Measurements from ENCODE around the gene CADM1.

Gene CADM1

DNA sequence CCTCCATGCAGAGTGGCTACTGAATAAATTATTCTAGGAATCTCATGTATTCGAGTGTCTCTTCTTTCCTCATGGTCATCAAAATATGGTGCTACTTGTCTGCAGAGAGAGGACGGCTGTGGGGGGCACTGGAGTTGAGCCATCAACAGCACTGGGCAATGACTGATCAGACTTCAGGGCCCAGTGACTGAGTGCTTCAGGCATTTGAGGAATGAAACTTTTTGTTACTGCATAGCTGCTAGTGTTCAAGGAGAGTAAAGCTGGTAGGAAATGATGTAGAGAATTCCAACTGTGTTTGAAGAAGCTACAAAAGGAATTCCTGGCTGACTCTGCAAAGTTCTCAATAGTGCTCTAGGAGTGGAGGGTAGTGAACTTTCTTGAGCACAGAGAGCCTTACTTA is 277.7 kb downstream of the CADM1 start:
- DNase-seq: no peak

- no peak for DNase-seq
These were observed 279.7 kb downstream of the CADM1 start for GRCh38 chr11:115224551-115224950.

GRCh38 chr11:115222863-115223530 is 281.2 kb downstream of the CADM1 start:
- no peak for DNase-seq

- peak; percentile 96 for DNase-seq
These were observed 281.9 kb downstream of the CADM1 start for GRCh38 chr11:115222218-115222862.

DNA sequence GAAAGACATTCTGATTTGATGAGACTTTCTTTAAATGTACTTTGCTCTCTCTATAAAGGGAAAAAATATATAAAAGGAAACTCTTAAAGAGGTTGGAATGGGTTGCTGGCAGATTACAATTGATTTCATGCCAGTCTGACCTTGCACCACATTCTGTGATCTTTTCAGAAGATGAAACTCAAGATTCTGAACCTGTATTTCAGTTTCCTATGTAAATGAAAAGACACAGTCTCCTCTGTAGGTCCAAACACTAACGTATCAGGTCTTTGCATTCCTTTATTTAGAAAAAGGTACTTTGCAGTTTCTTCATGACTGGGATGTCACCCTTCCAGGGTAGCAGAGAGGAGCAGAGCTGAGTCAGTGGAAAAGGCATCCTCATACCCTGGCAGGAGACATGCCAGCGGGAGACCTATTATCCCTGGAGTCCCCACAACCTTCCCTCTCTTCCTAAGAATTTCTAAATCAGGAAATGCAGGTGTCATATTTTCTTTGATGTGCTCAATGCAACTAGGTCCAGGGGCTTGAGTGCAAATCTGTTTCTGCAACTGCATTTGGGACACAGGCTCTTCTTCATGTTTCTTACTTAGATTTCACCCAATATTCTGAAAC is 282.6 kb downstream of the CADM1 start:
- no peak for DNase-seq

DNA sequence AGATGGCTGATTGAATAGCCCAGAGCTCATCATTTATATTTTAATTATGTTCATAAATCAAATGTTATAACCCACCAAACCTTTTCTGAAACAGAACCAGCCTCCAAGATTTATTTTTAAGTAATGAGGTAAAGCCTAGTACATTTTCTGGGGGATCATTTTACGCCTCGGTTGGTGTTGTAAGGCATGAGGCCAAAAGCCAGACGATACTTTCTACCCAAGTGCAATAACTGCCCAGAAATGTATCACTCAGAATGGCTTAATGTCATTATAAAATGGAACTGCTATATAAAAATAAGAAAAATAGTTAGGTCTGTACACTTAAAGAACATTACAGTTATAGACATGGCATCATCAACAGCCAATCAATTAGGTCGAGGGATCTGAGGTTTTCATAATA is 283.3 kb downstream of the CADM1 start:
- no peak for DNase-seq

GRCh38 chr11:115220423-115220822 is 283.8 kb downstream of the CADM1 start:
- DNase-seq: no peak

GRCh38 chr11:115219376-115219775 is 284.8 kb downstream of the CADM1 start:
- no peak for DNase-seq

DNA sequence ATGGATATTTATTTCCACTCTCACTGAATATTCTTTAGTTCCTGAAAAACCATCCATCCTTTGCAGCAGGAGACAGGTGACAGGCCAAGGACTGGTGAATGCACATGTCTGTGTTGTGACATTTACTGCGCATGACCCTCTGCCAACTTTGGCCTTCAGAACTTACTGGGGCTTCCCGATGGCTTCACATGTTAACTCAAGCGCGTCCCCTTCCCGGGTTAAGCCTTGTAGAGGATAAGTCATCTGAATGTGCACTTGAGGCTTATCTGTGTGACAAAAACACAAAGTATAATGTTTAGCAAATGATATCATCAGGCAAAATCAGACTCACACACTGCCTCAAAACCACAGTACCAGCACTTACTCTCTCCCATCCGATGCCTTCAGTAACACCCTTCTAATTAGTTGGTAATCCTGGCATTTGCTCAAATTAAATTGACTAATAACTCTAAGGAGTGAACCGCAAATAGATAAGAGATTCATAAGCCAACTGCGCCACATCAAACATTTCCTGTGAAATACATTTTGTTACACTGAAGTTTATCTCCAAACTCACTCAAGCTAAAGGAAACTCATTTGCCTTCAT is 286.4 kb downstream of the CADM1 start:
- no peak for DNase-seq

DNA sequence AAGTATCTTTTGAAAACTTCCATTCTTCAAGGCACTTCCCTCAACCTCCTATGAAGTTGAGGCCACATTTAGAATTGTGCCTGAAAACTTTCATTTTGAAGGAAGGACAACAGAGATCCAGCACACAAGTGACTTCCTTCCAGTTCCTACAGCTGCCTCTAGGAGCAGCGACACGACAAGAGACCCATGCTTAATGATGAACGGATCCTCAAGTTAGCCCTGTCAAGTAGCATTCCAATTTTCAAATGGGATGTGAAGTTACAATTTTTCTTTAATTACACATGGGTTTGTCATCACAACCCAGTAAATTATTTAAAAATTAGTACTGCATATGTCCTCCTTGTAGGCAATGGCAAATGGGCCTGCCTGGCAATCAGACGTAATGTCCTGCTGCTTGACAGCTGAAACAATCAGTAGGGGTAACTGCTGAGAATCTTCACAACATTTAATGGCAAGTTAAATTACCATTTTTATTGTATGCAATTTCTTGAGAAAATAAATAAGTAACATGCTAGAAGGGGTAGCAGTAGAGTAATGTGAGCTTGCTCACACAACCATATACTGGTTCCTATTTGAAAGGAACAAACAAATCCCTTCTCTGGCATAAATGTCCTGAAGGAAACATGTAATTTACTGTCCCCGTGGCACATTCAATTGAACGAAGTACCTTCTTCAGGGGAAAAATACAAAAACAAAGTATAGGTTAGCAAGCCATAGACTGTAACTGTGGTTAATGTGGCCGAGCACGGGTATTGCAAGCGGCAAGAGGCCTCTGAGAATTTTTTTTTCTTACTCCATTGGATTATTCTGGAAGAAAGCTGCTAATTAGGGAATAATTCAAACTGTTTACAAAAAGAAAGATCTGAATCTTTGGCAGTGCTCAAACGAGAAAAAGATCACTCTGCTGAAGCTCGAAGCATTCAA is 288.3 kb downstream of the CADM1 start:
- DNase-seq: no peak

- DNase-seq: no peak
These were observed 289.5 kb downstream of the CADM1 start for GRCh38 chr11:115214644-115215234.

- no peak for DNase-seq
These were observed 291.2 kb downstream of the CADM1 start for GRCh38 chr11:115213007-115213406.

DNA sequence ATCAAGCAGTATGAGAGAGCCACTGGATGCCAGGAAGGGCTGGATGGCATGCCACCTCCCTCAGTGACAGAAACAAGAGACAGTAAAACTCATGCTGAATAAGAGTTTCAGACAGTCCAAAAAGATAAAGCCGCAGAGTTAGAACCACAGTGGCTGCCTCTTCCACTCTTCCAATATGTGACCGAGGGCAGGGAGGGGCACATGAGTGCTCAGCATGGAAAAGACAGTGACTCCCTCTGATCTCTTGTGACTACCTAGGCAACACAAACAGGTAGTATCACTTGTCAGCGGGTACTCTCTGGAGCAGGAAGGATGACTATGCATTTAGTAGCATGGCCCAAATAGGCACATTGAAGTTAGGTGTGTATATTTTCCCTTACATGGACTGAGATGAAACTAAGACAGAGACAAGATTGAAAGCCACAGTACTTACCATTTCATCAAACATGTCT is 295.4 kb downstream of the CADM1 start:
- no peak for DNase-seq

DNA sequence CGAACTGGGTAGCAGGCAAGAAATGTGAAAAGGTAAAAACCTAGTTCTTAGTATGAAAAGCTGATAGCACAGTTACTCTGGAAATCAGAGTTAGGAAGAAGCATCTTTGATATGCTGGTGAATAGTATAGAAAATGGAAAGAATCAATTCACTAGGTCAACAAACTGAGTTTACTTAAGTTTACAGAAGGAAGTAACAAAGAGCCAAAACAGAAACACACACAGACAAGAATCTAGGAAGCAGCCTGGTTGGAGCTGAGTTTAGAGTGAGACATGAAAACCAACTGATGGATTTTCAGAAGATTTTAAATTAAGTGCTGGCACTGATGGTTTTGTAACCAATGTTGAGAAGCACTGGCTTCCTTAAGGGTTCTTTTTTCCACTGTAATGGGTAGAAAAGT is 296.3 kb downstream of the CADM1 start:
- DNase-seq: no peak

GRCh38 chr11:115207166-115207591 is 297.0 kb downstream of the CADM1 start:
- no peak for DNase-seq

- no peak for DNase-seq
These were observed 297.7 kb downstream of the CADM1 start for GRCh38 chr11:115206365-115207022.

DNA sequence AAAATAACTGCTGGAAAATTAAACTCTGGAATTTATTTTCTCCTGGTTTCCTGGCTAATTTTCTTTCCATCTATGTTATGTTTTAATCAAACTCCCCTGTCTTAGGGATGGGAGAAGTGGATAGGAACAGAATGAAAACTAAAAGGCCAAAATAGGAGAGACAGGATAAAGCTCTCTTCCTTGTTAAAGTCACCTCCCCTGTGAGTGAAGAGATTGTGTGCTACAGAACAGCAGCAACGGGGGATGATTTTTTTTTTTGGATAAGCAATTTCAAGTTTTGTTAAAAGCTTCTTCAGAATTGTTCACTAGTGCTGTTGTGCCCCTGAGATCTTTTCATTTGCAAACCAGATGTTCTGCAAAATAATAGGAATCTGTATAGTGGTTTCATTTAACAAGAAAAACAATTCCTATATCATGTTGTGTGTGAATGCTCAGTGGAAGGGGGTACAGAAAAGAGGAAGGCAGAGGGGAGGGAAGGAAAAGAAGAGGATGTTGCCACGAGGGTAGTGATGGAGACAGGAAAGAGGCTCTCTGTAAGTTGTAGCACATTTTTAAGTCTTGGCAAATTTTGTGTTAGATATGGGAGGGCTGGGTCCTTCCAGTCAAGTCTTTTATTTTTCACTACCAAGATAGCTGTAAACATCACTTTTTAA is 301.2 kb downstream of the CADM1 start:
- DNase-seq: no peak

- no peak for DNase-seq
These were observed 302.1 kb downstream of the CADM1 start for GRCh38 chr11:115202074-115202473.

- no peak for DNase-seq
These were observed 303.0 kb downstream of the CADM1 start for GRCh38 chr11:115201111-115201792.

- DNase-seq: no peak
These were observed 304.6 kb downstream of the CADM1 start for GRCh38 chr11:115199481-115200069.
